H9 (cell line): Measurements from ENCODE around the gene MYLK. TPM values are rescaled to one million over a fixed set of nuclear protein-coding genes. Genes with fewer than 3 reads are reported as not detected.

ENCODE experiments used
- DNase-seq: peaks from one replicate; pipeline ENCODE4 v3.0.0-alpha.2; 2017
- H2AFZ ChIP-seq: one replicate; pipeline ENCODE4 v1.6.1; 2013; ENCODE audit warnings: mild to moderate bottlenecking, low read length, control low read depth, moderate library complexity
- H2AK5ac ChIP-seq: 2 replicates; pipeline ENCODE4 v1.6.1; 2013; ENCODE audit warnings: low read length, control low read depth, mixed read lengths; ENCODE audit not compliant: insufficient read length
- H2BK120ac ChIP-seq: one replicate; pipeline ENCODE4 v1.6.1; 2013; ENCODE audit warnings: low read depth, mild to moderate bottlenecking, low read length, control low read depth, inconsistent platforms; ENCODE audit not compliant: poor library complexity, severe bottlenecking
- H2BK12ac ChIP-seq: 2 replicates; pipeline ENCODE4 v1.6.1; 2013; ENCODE audit warnings: low read length, control low read depth, mixed read lengths, low read depth; ENCODE audit not compliant: insufficient read length
- H2BK15ac ChIP-seq: 2 replicates; pipeline ENCODE4 v1.6.1; 2013; ENCODE audit warnings: low read depth, low read length, control low read depth
- H2BK20ac ChIP-seq: one replicate; pipeline ENCODE4 v1.6.1; 2013; ENCODE audit warnings: low read depth, mild to moderate bottlenecking, low read length, control low read depth, inconsistent platforms; ENCODE audit not compliant: poor library complexity, severe bottlenecking
- H2BK5ac ChIP-seq: 2 replicates; pipeline ENCODE4 v1.6.1; 2013; ENCODE audit warnings: low read length, control low read depth, mixed read lengths; ENCODE audit not compliant: insufficient read length
- H3K14ac ChIP-seq: 2 replicates; pipeline ENCODE4 v1.6.1; 2013; ENCODE audit warnings: low read length, control low read depth; ENCODE audit not compliant: insufficient read depth
- H3K18ac ChIP-seq: 2 replicates; pipeline ENCODE4 v1.6.1; 2013; ENCODE audit warnings: low read depth, mild to moderate bottlenecking, mixed read lengths, low read length, control low read depth; ENCODE audit not compliant: insufficient read length
- H3K23ac ChIP-seq: 2 replicates; pipeline ENCODE4 v1.6.1; 2013; ENCODE audit warnings: low read length, control low read depth, mixed read lengths, low read depth; ENCODE audit not compliant: insufficient read length
- H3K23me2 ChIP-seq: 2 replicates; pipeline ENCODE4 v1.6.1; 2013; ENCODE audit warnings: low read depth, mild to moderate bottlenecking, mixed read lengths, low read length, control low read depth; ENCODE audit not compliant: insufficient read length, poor library complexity, severe bottlenecking
- H3K27ac ChIP-seq: 2 replicates; pipeline ENCODE4 v1.5.1; 2013; ENCODE audit warnings: low read length, control low read depth, mixed read lengths, low read depth; ENCODE audit not compliant: insufficient read length
- H3K27me3 ChIP-seq: 2 replicates; pipeline ENCODE4 v1.6.1; 2013; ENCODE audit warnings: low read length, control low read depth, inconsistent platforms; ENCODE audit not compliant: insufficient read depth
- H3K4ac ChIP-seq: 2 replicates; pipeline ENCODE4 v1.6.1; 2013; ENCODE audit warnings: low read depth, mild to moderate bottlenecking, control low read depth, inconsistent platforms, low read length, moderate library complexity
- H3K4me1 ChIP-seq: 2 replicates; pipeline ENCODE4 v1.6.1; 2013; ENCODE audit warnings: low read length, control low read depth, inconsistent platforms; ENCODE audit not compliant: insufficient read depth
- H3K4me2 ChIP-seq: 2 replicates; pipeline ENCODE4 v1.6.1; 2013; ENCODE audit warnings: low read length, control low read depth, mixed read lengths; ENCODE audit not compliant: insufficient read length, insufficient read depth
- H3K56ac ChIP-seq: 2 replicates; pipeline ENCODE4 v1.6.1; 2013; ENCODE audit warnings: low read depth, mild to moderate bottlenecking, mixed read lengths, low read length, control low read depth; ENCODE audit not compliant: insufficient read length
- H3K79me1 ChIP-seq: 2 replicates; pipeline ENCODE4 v1.6.1; 2013; ENCODE audit warnings: low read depth, mild to moderate bottlenecking, moderate library complexity, low read length, control low read depth, inconsistent platforms; ENCODE audit not compliant: insufficient read depth, poor library complexity, severe bottlenecking
- H3K79me2 ChIP-seq: 2 replicates; pipeline ENCODE4 v1.6.1; 2013; ENCODE audit warnings: low read length, control low read depth, inconsistent platforms; ENCODE audit not compliant: insufficient read depth
- H3K9ac ChIP-seq: 2 replicates; pipeline ENCODE4 v1.6.1; 2013; ENCODE audit warnings: low read length, control low read depth, mixed read lengths; ENCODE audit not compliant: insufficient read length; ENCODE audit errors: extremely low read depth
- H3K9me3 ChIP-seq: one replicate; pipeline ENCODE4 v1.6.1; 2013; ENCODE audit warnings: low read depth, low read length, inconsistent platforms; ENCODE audit not compliant: control insufficient read depth
- H3T11ph ChIP-seq: one replicate; pipeline ENCODE4 v1.6.1; 2013; ENCODE audit warnings: mild to moderate bottlenecking, low read length, control low read depth, inconsistent platforms
- H4K20me1 ChIP-seq: one replicate; pipeline ENCODE4 v1.6.1; 2013; ENCODE audit not compliant: control insufficient read depth, insufficient read length, insufficient read depth
- H4K5ac ChIP-seq: 2 replicates; pipeline ENCODE4 v1.6.1; 2013; ENCODE audit warnings: low read depth, mild to moderate bottlenecking, mixed read lengths, low read length, control low read depth; ENCODE audit not compliant: insufficient read length
- H4K8ac ChIP-seq: replicated peaks from 2 replicates; pipeline ENCODE4 v1.6.1; 2013; ENCODE audit warnings: low read length, control low read depth, mixed read lengths, low read depth; ENCODE audit not compliant: insufficient read length
- H4K91ac ChIP-seq: 2 replicates; pipeline ENCODE4 v1.6.1; 2013; ENCODE audit warnings: low read depth, mild to moderate bottlenecking, moderate library complexity, mixed read lengths, low read length, control low read depth; ENCODE audit not compliant: insufficient read length
- H3K27ac Mint-ChIP-seq, 3 experiments: 2 replicates in 2 of 3; 3 replicates in 1 of 3; pipeline ENCODE4 v1.8.0; 2020 to 2021; ENCODE audit warnings: mixed read lengths in 3 of 3, mild to moderate bottlenecking in 1 of 3, moderate library complexity in 1 of 3
- H3K27me3 Mint-ChIP-seq: 2 replicates; pipeline ENCODE4 v1.8.0; 2021; ENCODE audit warnings: low read depth, mild to moderate bottlenecking, moderate library complexity, mixed read lengths
- H3K36me3 Mint-ChIP-seq, 3 experiments: 2 replicates in 2 of 3; 3 replicates in 1 of 3; pipeline ENCODE4 v1.8.0; 2020 to 2021; ENCODE audit warnings: low read depth in 3 of 3, mixed read lengths in 3 of 3; ENCODE audit not compliant: insufficient read depth in 1 of 3
- H3K4me1 Mint-ChIP-seq, 2 experiments: 2 replicates each; pipeline ENCODE4 v1.8.0; 2020; ENCODE audit warnings: mixed read lengths in 2 of 2
- H3K4me3 Mint-ChIP-seq, 2 experiments: 2 replicates in 1 of 2; 3 replicates in 1 of 2; pipeline ENCODE4 v1.8.0; 2020 to 2021; ENCODE audit warnings: mild to moderate bottlenecking in 2 of 2, mixed read lengths in 2 of 2, moderate library complexity in 1 of 2
- H3K9me3 Mint-ChIP-seq, 2 experiments: 2 replicates in 1 of 2; 3 replicates in 1 of 2; pipeline ENCODE4 v1.8.0; 2020; ENCODE audit warnings: mild to moderate bottlenecking in 2 of 2, mixed read lengths in 2 of 2, moderate library complexity in 1 of 2
- CTCF ChIP-seq: fragments of 200-600 bp; sonication (generic); conservative IDR thresholded peaks from 3 replicates; pipeline ENCODE4 v1.8.0; 2021; ENCODE audit warnings: antibody characterized with exemption, mild to moderate bottlenecking
- WGBS: extraction: QIAGEN DNeasy Blood & Tissue Kit; methylation state at CpG from one replicate; pipeline ENCODE4 v1.1.7; 2013; ENCODE audit warnings: missing lambda C conversion rate, low lambda C conversion rate, mixed read lengths; ENCODE audit not compliant: insufficient read length; ENCODE audit errors: extremely low coverage; 5-methylcytosine and 5-hydroxymethylcytosine counted together
- total RNA-seq: library from RNA; stranded (reverse); gene quantifications from 2 replicates; pipeline ENCODE4 v1.2.1, GENCODE V29; 2021

Gene MYLK
- total RNA-seq, 1 experiment from 2014 or later = 10.1 TPM

GRCh38 chr3:123618076-123618708 is 265.9 kb downstream of the MYLK start:
- Histone ChIP-seq H2BK15ac (no peak overlapping the region), H3K9me3 (no peaks in the 10 kb centered on the region), H3K56ac (no peak overlapping the region), H3K9ac (no peak overlapping the region), H3K27ac (no peak overlapping the region), H3K18ac (no peak overlapping the region), H3K23ac (no peak overlapping the region), H3K27me3 (no peaks in the 10 kb centered on the region), H4K20me1 (no peaks in the 10 kb centered on the region), H2BK20ac (no peak overlapping the region), H3K4me1 (peaks cover 7% of the 10 kb centered on the region), H2BK12ac (no peak overlapping the region), H2BK120ac (no peak overlapping the region), H4K91ac (no peak overlapping the region), H4K8ac (no peak overlapping the region), H3K23me2 (no peaks in the 10 kb centered on the region), H3K4me2 (no peak overlapping the region), H3K79me2 (no peaks in the 10 kb centered on the region), H2BK5ac (no peak overlapping the region), H2AK5ac (no peak overlapping the region), H3T11ph (no peak overlapping the region), H3K79me1 (no peaks in the 10 kb centered on the region), H4K5ac (no peak overlapping the region), H3K14ac (no peak overlapping the region), H2AFZ (no peak overlapping the region), H3K4ac (no peak overlapping the region)
- no CpG with 5 or more reads among the region's 7 CpGs for WGBS
- H3K27ac Mint-ChIP-seq = no peak overlapping the region; a peak in 1 of 7 replicates
- H3K9me3 Mint-ChIP-seq = no peaks in the 10 kb centered on the region
- TF ChIP-seq CTCF = no peak
- no peak for DNase-seq
- H3K4me3 Mint-ChIP-seq = no peak overlapping the region
- peaks cover 13 to 16% of the 10 kb centered on the region in 2 experiments for H3K4me1 Mint-ChIP-seq
- H3K36me3 Mint-ChIP-seq = peaks cover 0 to 2% (median 1%) of the 10 kb centered on the region in 3 experiments; a peak in 2 of 7 replicates
- no peaks in the 10 kb centered on the region for H3K27me3 Mint-ChIP-seq
